ENCODE results near the gene APBB2.
"Not testable (repeated sequence)": the region's sequence is repeated elsewhere in the genome, so short reads cannot be mapped to it uniquely, and the experiment has no call there.

Gene APBB2

GRCh38 chr4:41066049-41066448, 148.3 kb downstream of the APBB2 start:
- ChIA-PET POLR2A (no interaction called here), CTCF (interaction anchor here (0.8 to 1.6 kb wide), 3 partner anchors 22 to 90 kb away, joined by 3 to 4 read pairs (median 3); no protein-coding TSS in a partner anchor)
- no peak for DNase-seq (ENCODE audit: extremely low spot score)
- TF ChIP-seq CTCF (IDR thresholded peaks at IDR 0.05; ENCODE audit: control extremely low read depth, extremely low read depth, low read depth, missing control alignments): no peak

GRCh38 chr4:41065434-41066006, 148.8 kb downstream of the APBB2 start:
- ChIA-PET POLR2A (no interaction called here), CTCF (interaction anchor here (0.8 to 1.6 kb wide), 3 partner anchors 22 to 90 kb away, joined by 3 to 4 read pairs (median 3); no protein-coding TSS in a partner anchor)
- no peak for TF ChIP-seq CTCF (IDR thresholded peaks at IDR 0.05; ENCODE audit: control extremely low read depth, extremely low read depth, low read depth, missing control alignments)
- no peak for DNase-seq (ENCODE audit: extremely low spot score)

- DNase-seq (ENCODE audit: extremely low spot score): no peak
- no peak for TF ChIP-seq CTCF (IDR thresholded peaks at IDR 0.05; ENCODE audit: control extremely low read depth, extremely low read depth, low read depth, missing control alignments)
- ChIA-PET CTCF (interaction anchor here (1.6 kb wide), 1 partner anchor 89 kb away, joined by 4 read pairs; no protein-coding TSS in a partner anchor), POLR2A (no interaction called here)
These were observed 149.4 kb downstream of the APBB2 start for GRCh38 chr4:41064953-41065352.

- no peak for TF ChIP-seq CTCF (IDR thresholded peaks at IDR 0.05; ENCODE audit: control extremely low read depth, extremely low read depth, low read depth, missing control alignments)
- POLR2A ChIA-PET: no interaction called here
- DNase-seq (ENCODE audit: extremely low spot score): no peak
- CTCF ChIA-PET: no interaction called here
These were observed 152.7 kb downstream of the APBB2 start for GRCh38 chr4:41061482-41062185.

GRCh38 chr4:41060352-41061334, 153.7 kb downstream of the APBB2 start:
- no peak for TF ChIP-seq CTCF (IDR thresholded peaks at IDR 0.05; ENCODE audit: control extremely low read depth, extremely low read depth, low read depth, missing control alignments)
- POLR2A ChIA-PET: no interaction called here
- DNase-seq (ENCODE audit: extremely low spot score): no peak
- CTCF ChIA-PET: interaction anchor here (1.2 kb wide), 1 partner anchor 19 kb away, joined by 3 read pairs; no protein-coding TSS in a partner anchor

GRCh38 chr4:41059411-41059810, 154.9 kb downstream of the APBB2 start:
- DNase-seq (ENCODE audit: extremely low spot score); POLR2A ChIA-PET; CTCF ChIA-PET: not testable (repeated sequence)

Data from GM10248 (cell line).